GM12873 (cell line): ENCODE measurements around the gene PRAMEF4.
"Not testable (repeated sequence)": the region's sequence is repeated elsewhere in the genome, so short reads cannot be mapped to it uniquely, and the experiment has no call there.

Source experiments
- TF ChIP-seq, protein P1 (sequence below): IDR thresholded peaks from 2 replicates; pipeline ENCODE4 v1.5.1; 2012; ENCODE audit warnings: low read depth, mild to moderate bottlenecking, moderate library complexity, low read length, control low read depth; ENCODE audit not compliant: insufficient read depth; ENCODE audit errors: missing control alignments

The PRAMEF4 gene

DNA sequence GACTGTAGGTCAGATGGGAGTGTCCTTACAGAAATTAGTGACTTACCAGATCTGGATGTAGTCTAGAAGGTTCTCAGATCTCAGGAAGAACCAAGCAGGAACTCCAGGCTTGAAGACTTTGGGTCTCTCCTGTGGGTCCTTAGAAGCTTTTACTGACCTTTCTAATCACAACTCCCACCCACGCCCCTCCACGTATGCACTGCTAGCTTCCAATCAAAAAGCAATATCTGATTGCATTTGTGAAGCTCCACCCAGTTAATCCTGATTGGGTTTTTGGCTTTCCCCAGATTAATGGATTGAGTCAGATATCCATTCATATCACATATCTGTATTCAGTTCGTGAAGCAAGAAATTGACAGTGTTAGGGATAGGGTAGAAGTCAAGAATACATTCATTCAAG, at the start of gene PRAMEF4:
Gene PRAMEF4, minus strand, starts transcription at position 101 of the 400 bp plus-strand sequence. CDS start 2,807 bp downstream, outside the sequence.
- TF ChIP-seq, protein P1, sequence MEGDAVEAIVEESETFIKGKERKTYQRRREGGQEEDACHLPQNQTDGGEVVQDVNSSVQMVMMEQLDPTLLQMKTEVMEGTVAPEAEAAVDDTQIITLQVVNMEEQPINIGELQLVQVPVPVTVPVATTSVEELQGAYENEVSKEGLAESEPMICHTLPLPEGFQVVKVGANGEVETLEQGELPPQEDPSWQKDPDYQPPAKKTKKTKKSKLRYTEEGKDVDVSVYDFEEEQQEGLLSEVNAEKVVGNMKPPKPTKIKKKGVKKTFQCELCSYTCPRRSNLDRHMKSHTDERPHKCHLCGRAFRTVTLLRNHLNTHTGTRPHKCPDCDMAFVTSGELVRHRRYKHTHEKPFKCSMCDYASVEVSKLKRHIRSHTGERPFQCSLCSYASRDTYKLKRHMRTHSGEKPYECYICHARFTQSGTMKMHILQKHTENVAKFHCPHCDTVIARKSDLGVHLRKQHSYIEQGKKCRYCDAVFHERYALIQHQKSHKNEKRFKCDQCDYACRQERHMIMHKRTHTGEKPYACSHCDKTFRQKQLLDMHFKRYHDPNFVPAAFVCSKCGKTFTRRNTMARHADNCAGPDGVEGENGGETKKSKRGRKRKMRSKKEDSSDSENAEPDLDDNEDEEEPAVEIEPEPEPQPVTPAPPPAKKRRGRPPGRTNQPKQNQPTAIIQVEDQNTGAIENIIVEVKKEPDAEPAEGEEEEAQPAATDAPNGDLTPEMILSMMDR = not testable (repeated sequence)

DNA sequence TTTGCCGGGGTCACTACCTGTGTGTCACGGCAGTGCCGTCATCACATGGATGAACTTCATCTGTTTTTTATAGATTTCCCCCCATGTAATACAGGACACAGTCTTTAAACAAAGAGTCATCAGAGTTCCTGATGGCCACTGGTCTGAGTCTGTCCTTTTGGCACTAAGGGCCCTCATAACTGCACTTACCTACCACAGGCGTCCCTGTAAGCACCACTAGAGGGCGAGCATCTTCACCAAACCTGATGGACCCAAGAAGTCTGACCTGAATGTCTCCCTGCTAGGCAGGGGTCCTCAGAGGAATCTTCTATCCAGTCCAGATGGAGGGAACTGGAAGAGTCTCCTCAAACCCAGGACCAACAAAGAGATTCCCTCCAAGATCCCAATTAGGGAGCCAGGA, 38.4 kb upstream of the PRAMEF4 start:
- TF ChIP-seq, protein P1 = peak; percentile 10

DNA sequence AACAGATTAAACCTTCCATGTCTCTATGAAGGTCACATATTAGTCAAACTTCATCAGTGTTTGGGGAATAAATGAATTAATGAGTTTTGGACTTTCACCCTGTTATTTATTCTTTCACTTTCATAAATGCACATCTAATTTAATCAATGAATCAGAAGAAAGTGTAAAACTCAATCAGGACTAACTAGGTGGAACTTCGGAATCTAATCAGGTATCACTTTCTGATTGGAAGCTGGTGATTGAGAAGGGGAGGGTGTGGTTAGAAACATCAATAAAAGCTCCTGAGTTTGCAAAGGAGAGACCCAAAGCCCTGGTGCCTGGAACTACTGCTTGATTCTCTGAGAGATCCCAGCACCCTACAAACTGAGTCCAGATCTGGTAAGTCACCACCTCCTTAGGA, 30.3 kb upstream of the PRAMEF4 start, which contains the start of gene PRAMEF7:
Gene PRAMEF7, plus strand, starts transcription at position 301 of the 400 bp plus-strand sequence. CDS start 1,083 bp downstream, outside the sequence.
- TF ChIP-seq, protein P1 = not testable (repeated sequence)

DNA sequence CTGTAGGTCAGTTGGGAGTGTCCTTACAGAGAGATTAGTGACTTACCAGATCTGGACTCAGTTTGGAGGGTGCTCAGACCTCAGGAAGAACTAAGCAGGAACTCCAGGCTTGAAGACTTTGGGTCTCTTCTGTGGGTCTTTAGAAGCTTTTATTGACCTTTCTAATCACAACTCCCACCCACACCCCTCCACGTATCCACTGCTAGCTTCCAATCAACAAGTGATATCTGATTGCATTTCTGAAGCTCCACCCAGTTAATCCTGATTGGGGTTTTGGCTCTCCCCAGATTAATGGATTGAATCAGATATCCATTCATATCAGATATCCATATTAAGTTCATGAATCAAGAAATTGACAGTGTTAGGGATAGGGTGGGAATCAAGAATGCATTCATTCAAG, 12.2 kb upstream of the PRAMEF4 start, which contains the start of gene PRAMEF10:
Gene PRAMEF10, minus strand, starts transcription at position 101 of the 400 bp plus-strand sequence. CDS start 2,423 bp downstream, outside the sequence.
- TF ChIP-seq, protein P1 = not testable (repeated sequence)

DNA sequence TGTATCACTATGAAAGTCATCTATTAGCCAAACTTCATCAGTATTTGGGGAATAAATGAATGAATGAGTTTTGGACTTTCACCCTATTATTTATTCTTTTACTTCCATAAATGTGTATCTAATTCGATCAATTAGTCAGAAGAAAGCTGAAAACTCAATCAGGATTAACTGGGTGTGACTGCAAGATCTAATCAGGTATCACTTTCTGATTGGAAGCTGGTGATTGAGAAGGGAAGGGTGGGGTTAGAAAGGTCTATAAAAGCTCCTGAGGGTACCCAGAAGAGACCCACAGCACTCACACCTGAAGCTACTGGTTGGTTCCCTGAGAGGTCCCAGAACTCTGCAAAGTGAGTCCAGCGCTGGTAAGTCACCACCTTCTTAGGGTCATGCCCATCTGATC, 29.2 kb downstream of the PRAMEF4 start, which contains the start of gene PRAMEF2:
Gene PRAMEF2, plus strand, starts transcription at position 301 of the 400 bp plus-strand sequence. CDS start 1,924 bp downstream, outside the sequence.
- TF ChIP-seq, protein P1 = not testable (repeated sequence)

DNA sequence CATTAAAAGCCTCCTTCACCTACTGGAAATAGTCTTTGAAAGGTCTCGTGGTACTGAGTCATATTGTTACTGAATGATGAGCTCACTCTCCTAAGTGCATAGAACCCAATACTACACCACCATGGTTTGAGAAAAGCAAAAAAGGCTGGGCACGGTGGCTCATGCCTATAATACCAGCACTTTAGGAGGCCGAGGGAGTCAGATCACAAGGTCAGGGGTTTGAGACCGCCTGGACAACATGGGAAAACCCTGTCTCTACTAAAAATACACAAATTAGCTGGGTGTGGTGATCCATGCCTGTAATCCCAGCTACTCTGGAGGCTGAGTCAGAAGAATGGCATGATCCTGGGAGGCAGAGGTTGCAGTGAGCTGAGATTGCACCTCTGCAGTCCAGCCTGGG, 34.2 kb downstream of the PRAMEF4 start:
- TF ChIP-seq, protein P1 = no peak

DNA sequence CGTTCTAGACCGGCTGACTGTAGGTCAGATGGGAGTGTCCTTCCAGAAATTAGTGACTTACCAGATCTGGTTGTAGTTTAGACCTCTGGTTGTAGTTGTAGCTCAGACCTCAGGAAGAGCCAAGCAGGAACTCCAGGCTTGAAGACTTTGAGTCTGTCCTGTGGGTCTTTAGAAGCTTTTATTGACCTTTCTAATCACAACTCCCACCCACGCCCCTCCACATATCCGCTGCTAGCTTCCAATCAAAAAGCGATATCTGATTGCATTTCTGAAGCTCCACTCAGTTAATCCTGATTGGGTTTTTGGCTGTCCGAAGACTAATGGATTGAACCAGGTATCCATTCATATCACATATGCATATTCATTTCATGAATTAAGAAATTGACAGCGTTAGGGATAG, 37.4 kb downstream of the PRAMEF4 start, which contains the start of gene HNRNPCL1:
Gene HNRNPCL1, minus strand, starts transcription at position 101 of the 400 bp plus-strand sequence. CDS start 431 bp downstream, outside the sequence.
- TF ChIP-seq, protein P1 = not testable (repeated sequence)
